SH-SY5Y (cell line): ENCODE results near the gene EEF2KMT.

Experiments used
- GATA2 ChIP-seq: IDR thresholded peaks from 2 replicates; pipeline ENCODE4 v1.6.1; 2011; ENCODE audit warnings: mild to moderate bottlenecking, low read depth, low read length
- GATA3 ChIP-seq: IDR thresholded peaks from 2 replicates; pipeline ENCODE4 v1.6.1; 2011; ENCODE audit warnings: low read depth, mild to moderate bottlenecking, low read length, moderate library complexity

Gene EEF2KMT

GRCh38 chr16:5054876-5055865 lies 42.4 kb downstream of the EEF2KMT start:
- TF ChIP-seq GATA2 (no peak), GATA3 (no peak)

GRCh38 chr16:5046914-5047313 lies 50.7 kb downstream of the EEF2KMT start:
- TF ChIP-seq GATA2: no peak
- no peak for TF ChIP-seq GATA3

GRCh38 chr16:5045499-5046115 lies 52.0 kb downstream of the EEF2KMT start:
- TF ChIP-seq GATA3 (no peak), GATA2 (no peak)

GRCh38 chr16:5044011-5044540 lies 53.5 kb downstream of the EEF2KMT start:
- TF ChIP-seq GATA3 (no peak), GATA2 (no peak)

GRCh38 chr16:5042574-5043171 lies 54.9 kb downstream of the EEF2KMT start:
- TF ChIP-seq GATA3 (no peak), GATA2 (no peak)

GRCh38 chr16:5041600-5042133 lies 55.9 kb downstream of the EEF2KMT start:
- TF ChIP-seq GATA2 (no peak), GATA3 (no peak)

- TF ChIP-seq GATA3 (no peak), GATA2 (no peak)
Measured at GRCh38 chr16:5040451-5040850, 57.1 kb downstream of the EEF2KMT start.

- TF ChIP-seq GATA2 (no peak), GATA3 (no peak)
Measured at GRCh38 chr16:5036228-5037156, 61.1 kb downstream of the EEF2KMT start.

- TF ChIP-seq GATA3 (no peak), GATA2 (no peak)
Measured at GRCh38 chr16:5035909-5036227, 61.7 kb downstream of the EEF2KMT start.
